Measurements from ENCODE around the gene NOVA2.

DNA sequence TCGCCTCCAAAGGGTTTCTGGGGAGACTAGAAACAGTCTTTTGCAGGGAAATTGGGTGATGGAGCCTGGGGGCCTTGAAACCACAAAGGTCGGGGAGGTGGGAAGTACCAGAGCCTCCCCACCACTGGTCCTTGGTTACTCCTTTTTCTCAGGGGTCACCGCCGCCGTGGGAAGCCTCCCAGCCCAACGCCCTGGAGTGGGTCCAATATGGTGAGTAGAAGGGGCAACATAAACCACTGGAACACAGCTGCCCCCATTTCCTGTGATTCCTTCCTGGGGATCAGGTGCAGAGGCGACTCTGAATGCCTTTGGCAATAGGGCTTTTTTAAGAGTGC is 43.4 kb upstream of the NOVA2 start:
- TF ChIP-seq SPI1 (IDR thresholded peaks at IDR 0.05; ENCODE audit: low read depth, low read length) (no peak), TAF1 (IDR thresholded peaks at IDR 0.05; ENCODE audit: low read depth, low read length) (no peak), POU2F2 (IDR thresholded peaks at IDR 0.05; ENCODE audit: low read depth, low read length) (no peak), POLR2A (IDR thresholded peaks at IDR 0.05; ENCODE audit: low read depth, low read length) (no peak), POLR2AphosphoS5 (IDR thresholded peaks at IDR 0.05; ENCODE audit: low read depth, low read length) (no peak), PAX5 (IDR thresholded peaks at IDR 0.05; ENCODE audit: insufficient read depth, low read length, severe bottlenecking) (no peak)
